Adrenal gland (tissue), 12 donors: ENCODE results near the gene LIPI. TPM values are rescaled to one million over a fixed set of nuclear protein-coding genes. Genes with fewer than 3 reads are reported as not detected.

Experiments
- DNase-seq, 7 donors: peaks; one replicate each; pipeline ENCODE4 v3.0.0-alpha.2; 2019 to 2020
- H3K27ac ChIP-seq, 5 donors: fragments of 200-600 bp; sonication (generic) in 4 of 5; 1 replicate in 3 of 5; 2 replicates in 2 of 5; pipeline versions ENCODE4 v1.5.1 to v1.8.0; 2016 to 2020; ENCODE audit warnings: mild to moderate bottlenecking in 1 of 5
- H3K27me3 ChIP-seq: fragments of 200-600 bp; 2 replicates; pipeline ENCODE4 v1.8.0; 2021
- H3K36me3 ChIP-seq, 2 donors: fragments of 200-600 bp; replicated peaks in 1 of 2; 1 replicate in 1 of 2; 2 replicates in 1 of 2; pipeline versions ENCODE4 v1.5.1 to v1.8.0; 2018 to 2022
- H3K4me1 ChIP-seq, 2 donors: fragments of 200-600 bp; replicated peaks in 1 of 2; 1 replicate in 1 of 2; 2 replicates in 1 of 2; pipeline versions ENCODE4 v1.5.1 to v1.8.0; 2018 to 2021
- H3K4me3 ChIP-seq, 4 donors: fragments of 200-600 bp; sonication (generic) in 3 of 4; one replicate each; pipeline ENCODE4 v1.5.1; 2016 to 2018
- H3K9me3 ChIP-seq, 3 donors: fragments of 200-600 bp; sonication (generic) in 1 of 3; replicated peaks in 1 of 3; 1 replicate in 2 of 3; 2 replicates in 1 of 3; pipeline versions ENCODE4 v1.5.1 to v1.8.0; 2016 to 2021
- CTCF ChIP-seq, 6 experiments: fragments of 450-650 bp in 4 of 6; fragments of 200-600 bp in 2 of 6; sonication (generic) in 1 of 6; IDR thresholded peaks; 1 replicate in 5 of 6; 2 replicates in 1 of 6; pipeline versions ENCODE4 v1.5.1 to v1.8.0; 2016 to 2021; ENCODE audit warnings: antibody characterized with exemption in 6 of 6, mild to moderate bottlenecking in 2 of 6, moderate library complexity in 1 of 6
- POLR2A ChIP-seq, 2 donors: fragments of 450-650 bp; IDR thresholded peaks; one replicate each; pipeline ENCODE4 v1.6.1; 2017; ENCODE audit warnings: antibody characterized with exemption in 2 of 2, mild to moderate bottlenecking in 2 of 2, moderate library complexity in 1 of 2
- WGBS, 4 donors: extraction: QIAGEN DNeasy Blood & Tissue Kit in 2 of 4; methylation state at CpG; one replicate each; pipeline versions ENCODE4 v1.1.5 to v1.1.7; 2013 to 2017; 5-methylcytosine and 5-hydroxymethylcytosine counted together
- intact Hi-C, 2 donors: fragments of 100-400 bp; cut with DNase I; formaldehyde crosslinking; loops; one replicate each; pipeline versions ENCODE4 v1.14.1 to v1.15.0; 2022 to 2023
- polyA plus RNA-seq, 3 donors: library from polyadenylated mRNA; stranded (reverse); fragments of 200-250 nt in 2 of 3; fragments of 350-450 nt in 1 of 3; fragmentation: Illumina TruSeq in 1 of 3; extraction: RNeasy Lipid Tissue Mini Kit (QIAGEN cat#74804) in 1 of 3; gene quantifications; one replicate each; pipeline ENCODE4 v1.2.3, GENCODE V29; 2013 to 2014
- total RNA-seq, 9 donors: library from RNA; depleted of rRNA in 4 of 9; stranded (reverse); fragments of >200 nt in 4 of 9; fragments of 120-200 nt in 1 of 9; fragmentation: NEBNext Ultra II Directional in 1 of 9; extraction: Animal tissue kit (Norgen Biotek cat#: 25700) in 1 of 9; gene quantifications; one replicate each; pipeline versions ENCODE4 v1.1.0 to v1.2.4, GENCODE V29; 2013 to 2023
- donor health status: healthy with polysubstance abuse.
- donor health status: Bipolar disorder and iron deficiency.
- donor health status: DM: yes; HTN: yes; CAD: no.
- donor health status: DM: no; HTN: no; CAD: no.
- donor health status: DM: no; HTN: no; CAD: no.
- donor health status: DM: yes; HTN: yes; CAD: no.

LIPI gene
- total and polyA plus RNA-seq, 12 donors, result not detected

DNA sequence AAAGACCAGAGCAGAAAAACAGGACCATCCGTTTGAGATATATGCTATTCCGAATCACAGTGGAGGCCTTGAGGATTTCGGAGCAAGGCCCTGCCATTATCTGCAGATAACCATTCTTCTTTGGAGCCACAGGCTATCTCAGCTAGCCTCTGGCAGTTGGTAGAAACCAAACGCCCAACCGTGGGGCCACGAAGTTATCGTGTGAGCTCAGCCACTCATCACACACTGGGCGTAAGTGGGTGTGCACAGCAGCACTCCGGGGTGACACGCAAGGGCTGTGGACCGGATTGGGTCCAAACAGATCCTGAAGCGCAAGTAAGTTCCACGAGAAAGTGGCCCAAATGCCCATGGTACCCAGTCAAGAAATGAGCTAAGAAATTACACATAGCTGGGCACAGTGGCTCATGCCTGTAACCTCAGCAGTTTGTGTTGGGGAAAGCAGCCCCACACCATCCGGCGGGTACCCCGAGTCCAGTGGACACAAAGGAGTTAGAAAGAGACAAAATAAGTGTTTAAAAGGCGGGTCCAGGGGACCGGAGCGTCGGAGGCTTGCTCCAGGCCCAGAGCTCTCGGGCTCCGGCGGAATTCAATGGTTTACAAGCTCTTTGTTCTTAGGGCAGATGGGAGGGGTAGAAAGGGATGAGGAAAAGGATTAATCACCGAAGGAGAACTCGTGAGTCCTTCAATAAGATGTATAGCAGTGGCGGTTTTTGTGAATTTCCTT, 130.6 kb downstream of the LIPI start:
- Histone ChIP-seq H3K27ac (no peak overlapping the region), H3K36me3 (no peaks in the 10 kb centered on the region), H3K4me1 (no peaks in the 10 kb centered on the region), H3K27me3 (no peaks in the 10 kb centered on the region), H3K9me3 (no peaks in the 10 kb centered on the region), H3K4me3 (no peak overlapping the region)
- TF ChIP-seq POLR2A (IDR thresholded peaks at IDR 0.05) (no peak), CTCF (IDR thresholded peaks at IDR 0.05) (no peak)
- DNase-seq, result no peak
- intact Hi-C loops, result no loop called here
- WGBS, 4 donors, result 85 to 91% (median 88%) methylated on average over 26 of the region's 26 CpGs

- H3K27me3 ChIP-seq, result no peaks in the 10 kb centered on the region
- no peak overlapping the region for H3K4me3 ChIP-seq
- H3K9me3 ChIP-seq, result no peaks in the 10 kb centered on the region
- DNase-seq, result no peak
- H3K4me1 ChIP-seq, result no peaks in the 10 kb centered on the region
- no peaks in the 10 kb centered on the region for H3K36me3 ChIP-seq
- 95 to 97% (median 96%) methylated on average over 37 to 40 of the region's 40 CpGs for WGBS, 4 donors
- no peak overlapping the region for H3K27ac ChIP-seq
- no peak for TF ChIP-seq CTCF (IDR thresholded peaks at IDR 0.05)
- TF ChIP-seq POLR2A (IDR thresholded peaks at IDR 0.05), result no peak
- intact Hi-C loops, result loop anchor here in 1 of 2 donors (10.0 kb wide), 1 partner anchor 56 kb away; no protein-coding TSS in a partner anchor
Measured at GRCh38 chr21:14078746-14079375, 131.9 kb downstream of the LIPI start.

DNA sequence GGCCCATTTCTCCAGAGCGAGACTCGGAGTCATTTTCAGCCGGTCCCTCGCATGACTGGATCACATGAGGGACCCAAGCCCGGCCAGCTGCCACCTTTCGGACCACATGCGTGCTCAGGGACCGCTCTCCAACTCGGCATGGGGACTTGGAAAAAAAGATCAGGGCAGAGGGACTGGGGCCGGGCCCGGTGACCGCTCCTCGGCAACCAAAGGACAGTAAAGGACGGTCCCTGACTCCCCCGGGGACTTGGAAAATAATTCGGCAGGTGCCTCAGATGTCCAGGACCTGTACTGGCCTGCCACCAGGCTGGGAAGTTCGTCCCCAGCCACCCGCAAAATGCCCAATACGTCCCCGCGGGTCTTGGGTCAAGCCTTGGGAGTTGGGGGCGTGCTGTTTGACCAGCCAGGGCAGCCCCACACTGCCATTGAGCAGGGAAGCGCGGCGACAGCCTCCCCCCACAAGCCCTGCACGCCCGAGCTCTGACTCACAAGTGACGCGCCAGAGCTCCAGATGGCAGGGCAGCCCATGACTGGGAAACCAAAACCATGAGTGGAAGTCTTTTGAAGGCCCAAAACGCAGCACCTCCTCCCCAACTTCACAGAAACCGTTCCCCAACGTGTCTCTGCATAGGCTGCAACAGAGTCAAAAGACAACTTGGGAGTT, 134.5 kb downstream of the LIPI start:
- 92 to 96% (median 92%) methylated on average over 12 to 32 of the region's 32 CpGs for WGBS, 4 donors
- intact Hi-C loops, result loop anchor here in 1 of 2 donors (10.0 kb wide), 1 partner anchor 59 kb away; no protein-coding TSS in a partner anchor
- Histone ChIP-seq H3K4me1 (no peaks in the 10 kb centered on the region), H3K27ac (no peak overlapping the region), H3K4me3 (no peak overlapping the region), H3K27me3 (no peaks in the 10 kb centered on the region), H3K36me3 (no peaks in the 10 kb centered on the region), H3K9me3 (no peaks in the 10 kb centered on the region)
- DNase-seq, result no peak
- TF ChIP-seq POLR2A (IDR thresholded peaks at IDR 0.05) (no peak), CTCF (IDR thresholded peaks at IDR 0.05) (no peak)
